Trophoblast cell (in vitro differentiated cells and primary cell): Measurements from ENCODE around the gene CTU2.

ENCODE experiments used
- DNase-seq, 2 donors: peaks; one replicate each; pipeline ENCODE4 v3.0.0-alpha.2; 2016
- H2AFZ ChIP-seq: 2 replicates; pipeline ENCODE4 v1.6.1; 2013; ENCODE audit warnings: low read length, moderate library complexity, mild to moderate bottlenecking; ENCODE audit not compliant: insufficient read depth, poor library complexity
- H2AK5ac ChIP-seq: 2 replicates; pipeline ENCODE4 v1.6.1; 2013; ENCODE audit warnings: mild to moderate bottlenecking, low read length
- H2BK120ac ChIP-seq: 2 replicates; pipeline ENCODE4 v1.6.1; 2013; ENCODE audit warnings: low read length, mild to moderate bottlenecking, moderate library complexity; ENCODE audit not compliant: insufficient read depth, poor library complexity
- H2BK12ac ChIP-seq: 2 replicates; pipeline ENCODE4 v1.6.1; 2013; ENCODE audit warnings: mild to moderate bottlenecking, low read length, moderate library complexity
- H2BK5ac ChIP-seq: 2 replicates; pipeline ENCODE4 v1.6.1; 2013; ENCODE audit warnings: low read length, low read depth, moderate library complexity, mild to moderate bottlenecking; ENCODE audit not compliant: poor library complexity
- H3K14ac ChIP-seq: 2 replicates; pipeline ENCODE4 v1.6.1; 2013; ENCODE audit warnings: mild to moderate bottlenecking, low read length
- H3K18ac ChIP-seq: 2 replicates; pipeline ENCODE4 v1.6.1; 2013; ENCODE audit warnings: mild to moderate bottlenecking, low read length
- H3K23ac ChIP-seq: 2 replicates; pipeline ENCODE4 v1.6.1; 2013; ENCODE audit warnings: low read length
- H3K27ac ChIP-seq: 2 replicates; pipeline ENCODE4 v1.5.1; 2013; ENCODE audit warnings: low read depth, mild to moderate bottlenecking, inconsistent platforms, low read length, moderate library complexity
- H3K27me3 ChIP-seq: 2 replicates; pipeline ENCODE4 v1.6.1; 2013; ENCODE audit warnings: inconsistent platforms, mild to moderate bottlenecking, low read length, moderate library complexity; ENCODE audit not compliant: insufficient read depth
- H3K36me3 ChIP-seq, 2 experiments: 1 replicate in 1 of 2; 2 replicates in 1 of 2; pipeline ENCODE4 v1.6.1; 2013; ENCODE audit warnings: low read length in 2 of 2, mild to moderate bottlenecking in 2 of 2, moderate library complexity in 1 of 2; ENCODE audit not compliant: insufficient read depth in 2 of 2, control insufficient read depth in 1 of 2
- H3K4ac ChIP-seq: 2 replicates; pipeline ENCODE4 v1.6.1; 2013; ENCODE audit warnings: low read depth, mild to moderate bottlenecking, low read length, moderate library complexity
- H3K4me1 ChIP-seq, 2 experiments: 1 replicate in 1 of 2; 2 replicates in 1 of 2; pipeline ENCODE4 v1.6.1; 2013; ENCODE audit warnings: low read length in 2 of 2, mild to moderate bottlenecking in 2 of 2, moderate library complexity in 1 of 2; ENCODE audit not compliant: insufficient read depth in 2 of 2, control insufficient read depth in 1 of 2
- H3K4me2 ChIP-seq: 2 replicates; pipeline ENCODE4 v1.6.1; 2013; ENCODE audit warnings: inconsistent platforms, mild to moderate bottlenecking, low read length, moderate library complexity
- H3K4me3 ChIP-seq: 2 replicates; pipeline ENCODE4 v1.5.1; 2013; ENCODE audit warnings: mild to moderate bottlenecking, low read depth, low read length, inconsistent platforms
- H3K79me1 ChIP-seq: one replicate; pipeline ENCODE4 v1.6.1; 2013; ENCODE audit warnings: low read length
- H3K79me2 ChIP-seq: 2 replicates; pipeline ENCODE4 v1.6.1; 2013; ENCODE audit warnings: low read length, mild to moderate bottlenecking; ENCODE audit not compliant: control insufficient read depth, insufficient read depth, poor library complexity
- H3K9ac ChIP-seq: 2 replicates; pipeline ENCODE4 v1.6.1; 2013; ENCODE audit warnings: mild to moderate bottlenecking, low read length
- H3K9me3 ChIP-seq: 2 replicates; pipeline ENCODE4 v1.6.1; 2013; ENCODE audit warnings: low read depth, mild to moderate bottlenecking, control low read depth, inconsistent platforms, low read length; ENCODE audit not compliant: insufficient read depth
- H4K12ac ChIP-seq: 2 replicates; pipeline ENCODE4 v1.6.1; 2013; ENCODE audit warnings: low read depth, mild to moderate bottlenecking, low read length, moderate library complexity
- H4K8ac ChIP-seq: 2 replicates; pipeline ENCODE4 v1.6.1; 2013; ENCODE audit warnings: low read depth, mild to moderate bottlenecking, low read length, moderate library complexity
- H4K91ac ChIP-seq: one replicate; pipeline ENCODE4 v1.6.1; 2013; ENCODE audit warnings: low read depth, mild to moderate bottlenecking, low read length, moderate library complexity
- WGBS: extraction: QIAGEN DNeasy Blood & Tissue Kit; methylation state at CpG from one replicate; pipeline ENCODE4 v1.1.7; 2013; ENCODE audit warnings: missing lambda C conversion rate; ENCODE audit not compliant: insufficient read length, insufficient coverage; ENCODE audit errors: extremely low coverage; 5-methylcytosine and 5-hydroxymethylcytosine counted together

Gene CTU2

GRCh38 chr16:88690341-88691128 lies 15.8 kb upstream of the CTU2 start:
- H4K91ac ChIP-seq: no peak overlapping the region
- no peak overlapping the region for H4K12ac ChIP-seq
- no peaks in the 10 kb centered on the region for H3K79me2 ChIP-seq
- no peaks in the 10 kb centered on the region for H3K79me1 ChIP-seq
- H2BK12ac ChIP-seq: no peak overlapping the region
- H2BK120ac ChIP-seq: no peak overlapping the region
- peaks cover under 1% of the 10 kb centered on the region for H3K27me3 ChIP-seq
- H3K4me1 ChIP-seq: peaks cover 6 to 10% of the 10 kb centered on the region in 2 experiments
- no peak overlapping the region for H3K27ac ChIP-seq
- no peak for DNase-seq
- H3K9me3 ChIP-seq: peaks cover 2% of the 10 kb centered on the region
- H3K4ac ChIP-seq: no peak overlapping the region
- no peak overlapping the region for H2BK5ac ChIP-seq
- H3K14ac ChIP-seq: no peak overlapping the region
- H3K9ac ChIP-seq: no peak overlapping the region
- WGBS: no CpG with 5 or more reads among the region's 21 CpGs
- H3K18ac ChIP-seq: no peak overlapping the region
- no peak overlapping the region for H4K8ac ChIP-seq
- no peak overlapping the region for H2AFZ ChIP-seq
- H3K4me2 ChIP-seq: no peak overlapping the region
- no peak overlapping the region for H2AK5ac ChIP-seq
- H3K4me3 ChIP-seq: no peak overlapping the region
- no peak overlapping the region for H3K23ac ChIP-seq
- H3K36me3 ChIP-seq: no peaks in the 10 kb centered on the region

GRCh38 chr16:88691129-88691813 lies 15.0 kb upstream of the CTU2 start:
- Histone ChIP-seq H4K91ac (no peak overlapping the region), H3K4me1 (peaks cover 3 to 4% of the 10 kb centered on the region in 2 experiments), H2AFZ (no peak overlapping the region), H3K23ac (no peak overlapping the region), H2BK120ac (no peak overlapping the region), H3K79me2 (no peaks in the 10 kb centered on the region), H3K9ac (no peak overlapping the region), H3K18ac (no peak overlapping the region), H3K9me3 (no peaks in the 10 kb centered on the region), H3K4ac (no peak overlapping the region), H3K27ac (no peak overlapping the region), H4K8ac (no peak overlapping the region), H3K4me2 (no peak overlapping the region), H3K27me3 (no peaks in the 10 kb centered on the region), H3K4me3 (no peak overlapping the region), H4K12ac (no peak overlapping the region), H2BK5ac (no peak overlapping the region), H3K36me3 (no peaks in the 10 kb centered on the region), H3K79me1 (no peaks in the 10 kb centered on the region), H2BK12ac (no peak overlapping the region), H3K14ac (no peak overlapping the region), H2AK5ac (no peak overlapping the region)
- WGBS: no CpG with 5 or more reads among the region's 33 CpGs
- no peak for DNase-seq

- H4K91ac ChIP-seq: no peak overlapping the region
- no peaks in the 10 kb centered on the region for H3K4me1 ChIP-seq
- no peak overlapping the region for H3K14ac ChIP-seq
- peaks cover under 1 to 1% of the 10 kb centered on the region in 2 experiments for H3K36me3 ChIP-seq
- H3K4ac ChIP-seq: no peak overlapping the region
- no peak overlapping the region for H4K8ac ChIP-seq
- H3K27ac ChIP-seq: no peak overlapping the region
- H3K9me3 ChIP-seq: no peaks in the 10 kb centered on the region
- no peaks in the 10 kb centered on the region for H3K79me1 ChIP-seq
- no peak overlapping the region for H2BK5ac ChIP-seq
- no peak overlapping the region for H3K18ac ChIP-seq
- no peak overlapping the region for H2AK5ac ChIP-seq
- H2BK120ac ChIP-seq: no peak overlapping the region
- H3K9ac ChIP-seq: no peak overlapping the region
- H3K4me2 ChIP-seq: no peak overlapping the region
- no peak overlapping the region for H4K12ac ChIP-seq
- WGBS: no CpG with 5 or more reads among the region's 26 CpGs
- DNase-seq: no peak
- H3K27me3 ChIP-seq: no peaks in the 10 kb centered on the region
- no peak overlapping the region for H3K23ac ChIP-seq
- H2BK12ac ChIP-seq: no peak overlapping the region
- no peaks in the 10 kb centered on the region for H3K79me2 ChIP-seq
- no peak overlapping the region for H3K4me3 ChIP-seq
- H2AFZ ChIP-seq: no peak overlapping the region
Measured at GRCh38 chr16:88691924-88692560, 14.3 kb upstream of the CTU2 start.

GRCh38 chr16:88692861-88693260 lies 13.4 kb upstream of the CTU2 start:
- Histone ChIP-seq H3K14ac (no peak overlapping the region), H3K4me2 (no peak overlapping the region), H2AFZ (no peak overlapping the region), H3K4me3 (no peak overlapping the region), H4K12ac (no peak overlapping the region), H4K91ac (no peak overlapping the region), H3K27ac (no peak overlapping the region), H3K9ac (no peak overlapping the region), H3K23ac (no peak overlapping the region), H2BK5ac (no peak overlapping the region), H4K8ac (no peak overlapping the region), H3K4ac (no peak overlapping the region), H3K36me3 (peaks cover 8 to 9% of the 10 kb centered on the region in 2 experiments), H3K27me3 (no peaks in the 10 kb centered on the region), H3K79me1 (no peaks in the 10 kb centered on the region), H2BK120ac (no peak overlapping the region), H2AK5ac (no peak overlapping the region), H3K18ac (no peak overlapping the region), H2BK12ac (no peak overlapping the region), H3K9me3 (no peaks in the 10 kb centered on the region), H3K4me1 (no peaks in the 10 kb centered on the region), H3K79me2 (no peaks in the 10 kb centered on the region)
- WGBS: no CpG with 5 or more reads among the region's 10 CpGs
- DNase-seq: no peak
